NCI-H146 treated with DMSO at 0.1 percent for 48 hours (cell line): Measurements from ENCODE around the gene ZNF423.
A peak's percentile ranks its signal among the peaks of the same experiment; 100 is the strongest.

Source experiments
- DNase-seq: peaks from one replicate; lab custom pipeline; 2025; ENCODE audit not compliant: unreplicated experiment; lab: John Stamatoyannopoulos, UW

The ZNF423 gene

GRCh38 chr16:49542946-49543630 is 312.8 kb downstream of the ZNF423 start:
- no peak for DNase-seq

- DNase-seq, result peak; percentile 21
These were observed 313.5 kb downstream of the ZNF423 start for GRCh38 chr16:49542391-49542891.

GRCh38 chr16:49540836-49541235 is 315.1 kb downstream of the ZNF423 start:
- DNase-seq, result no peak

- DNase-seq, result no peak
These were observed 316.2 kb downstream of the ZNF423 start for GRCh38 chr16:49539758-49540157.

GRCh38 chr16:49537924-49538459 is 317.9 kb downstream of the ZNF423 start:
- no peak for DNase-seq

GRCh38 chr16:49534901-49535610 is 320.9 kb downstream of the ZNF423 start:
- no peak for DNase-seq

- no peak for DNase-seq
These were observed 322.5 kb downstream of the ZNF423 start for GRCh38 chr16:49533422-49533821.

- DNase-seq, result no peak
These were observed 323.0 kb downstream of the ZNF423 start for GRCh38 chr16:49532873-49533272.

GRCh38 chr16:49531931-49532840 is 323.7 kb downstream of the ZNF423 start:
- DNase-seq, result peak; percentile 90

GRCh38 chr16:49531425-49531824 is 324.5 kb downstream of the ZNF423 start:
- peak; percentile 37 for DNase-seq

- DNase-seq, result no peak
These were observed 325.4 kb downstream of the ZNF423 start for GRCh38 chr16:49530427-49530970.

GRCh38 chr16:49529411-49530045 is 326.4 kb downstream of the ZNF423 start:
- no peak for DNase-seq

GRCh38 chr16:49528866-49529288 is 327.0 kb downstream of the ZNF423 start:
- no peak for DNase-seq

GRCh38 chr16:49528060-49528865 is 327.6 kb downstream of the ZNF423 start:
- DNase-seq, result no peak

- no peak for DNase-seq
These were observed 328.3 kb downstream of the ZNF423 start for GRCh38 chr16:49527611-49528010.

- no peak for DNase-seq
These were observed 329.0 kb downstream of the ZNF423 start for GRCh38 chr16:49526860-49527365.

GRCh38 chr16:49524947-49525315 is 331.0 kb downstream of the ZNF423 start:
- DNase-seq, result no peak

- DNase-seq, result no peak
These were observed 331.5 kb downstream of the ZNF423 start for GRCh38 chr16:49524216-49524946.
